B cell (primary cell): ENCODE results near the gene JARID2. TPM values are rescaled to one million over a fixed set of nuclear protein-coding genes. Genes with fewer than 3 reads are reported as not detected.

Experiments
- ATAC-seq: fragments of 200-7000 bp; cut with Tn5 transposase; one replicate; pipeline ENCODE4 v1.10.0; 2021; ENCODE audit warnings: low read depth, mild to moderate bottlenecking, moderate number of reproducible peaks, moderate library complexity
- CTCF ChIA-PET: fragments of 350-600 bp; sonication (Branson Sonifier 250); formaldehyde crosslinking; loops from one replicate; lab custom pipeline; 2021; ENCODE audit warnings: antibody characterized with exemption, inconsistent platforms; lab: Charles Lee
- POLR2A ChIA-PET: fragments of 350-600 bp; sonication (Branson Sonifier 250); formaldehyde crosslinking; loops from one replicate; lab custom pipeline; 2021; ENCODE audit warnings: antibody characterized with exemption; lab: Charles Lee
- DNase-seq: peaks from one replicate; pipeline ENCODE4 v3.0.0; 2013
- H2AFZ ChIP-seq: 2 replicates; pipeline ENCODE4 v1.6.1; 2012; ENCODE audit warnings: mild to moderate bottlenecking, low read depth, low read length; ENCODE audit not compliant: insufficient read depth, poor library complexity, severe bottlenecking
- H3K27ac ChIP-seq, 2 donors: 1 replicate in 1 of 2; 2 replicates in 1 of 2; pipeline ENCODE4 v1.5.1; 2012 to 2013; ENCODE audit warnings: low read length in 2 of 2, mild to moderate bottlenecking in 2 of 2, moderate library complexity in 1 of 2
- H3K27me3 ChIP-seq, 4 experiments: fragments of 200-600 bp in 1 of 4; sonication (generic) in 1 of 4; replicated peaks in 1 of 4; 1 replicate in 2 of 4; 2 replicates in 2 of 4; pipeline versions ENCODE4 v1.6.1 to v1.7.0; 2013 to 2016; ENCODE audit warnings: low read length in 3 of 4, mild to moderate bottlenecking in 2 of 4, mixed read lengths in 1 of 4, moderate library complexity in 1 of 4; ENCODE audit not compliant: insufficient read depth in 4 of 4, control insufficient read depth in 3 of 4; ENCODE audit errors: control extremely low read depth in 1 of 4
- H3K36me3 ChIP-seq, 2 experiments: replicated peaks in 1 of 2; 1 replicate in 1 of 2; 2 replicates in 1 of 2; pipeline versions ENCODE4 v1.6.1 to v1.7.1; 2013; ENCODE audit warnings: low read length in 1 of 2; ENCODE audit not compliant: insufficient read depth in 2 of 2, control insufficient read depth in 1 of 2; ENCODE audit errors: control extremely low read depth in 1 of 2, extremely low read depth in 1 of 2
- H3K4me1 ChIP-seq, 2 donors: fragments of 200-600 bp in 1 of 2; sonication (generic) in 1 of 2; 1 replicate in 1 of 2; 2 replicates in 1 of 2; pipeline versions ENCODE4 v1.5.1 to v1.6.1; 2013 to 2017; ENCODE audit warnings: low read length in 2 of 2; ENCODE audit not compliant: control insufficient read depth in 2 of 2, insufficient read depth in 2 of 2
- H3K4me2 ChIP-seq: replicated peaks from 2 replicates; pipeline ENCODE3; 2012; ENCODE audit warnings: mild to moderate bottlenecking, low read depth, low read length; ENCODE audit not compliant: poor library complexity, severe bottlenecking
- H3K4me3 ChIP-seq, 5 experiments: fragments of 200-600 bp in 1 of 5; sonication (generic) in 1 of 5; 1 replicate in 3 of 5; 2 replicates in 2 of 5; pipeline versions ENCODE4 v1.5.1 to v1.7.0; 2011 to 2016; ENCODE audit warnings: low read length in 4 of 5, mild to moderate bottlenecking in 4 of 5, low read depth in 2 of 5, control low read depth in 1 of 5, moderate library complexity in 1 of 5; ENCODE audit not compliant: insufficient read depth in 1 of 5; ENCODE audit errors: control extremely low read depth in 1 of 5, extremely low read depth in 1 of 5
- H3K79me2 ChIP-seq: fragments of 200-600 bp; sonication (generic); one replicate; pipeline ENCODE4 v1.6.0; 2016; ENCODE audit warnings: low read length; ENCODE audit not compliant: control insufficient read depth, insufficient read depth
- H3K9ac ChIP-seq: fragments of 200-600 bp; sonication (generic); 2 replicates; pipeline ENCODE4 v1.6.1; 2017; ENCODE audit warnings: mild to moderate bottlenecking, low read length, moderate library complexity
- H3K9me3 ChIP-seq, 3 donors: one replicate each; pipeline versions ENCODE4 v1.6.1 to v1.7.1; 2013; ENCODE audit warnings: low read length in 2 of 3; ENCODE audit not compliant: control insufficient read depth in 2 of 3, insufficient read depth in 1 of 3; ENCODE audit errors: control extremely low read depth in 1 of 3
- H4K20me1 ChIP-seq: 2 replicates; pipeline ENCODE4 v1.6.0; 2012; ENCODE audit warnings: mild to moderate bottlenecking, low read length; ENCODE audit not compliant: insufficient read depth, control insufficient read depth, poor library complexity, severe bottlenecking
- H3K27ac Mint-ChIP-seq: one replicate; pipeline ENCODE4 v1.8.0; 2021; ENCODE audit warnings: mixed read lengths
- H3K27me3 Mint-ChIP-seq: one replicate; pipeline ENCODE4 v1.8.0; 2021; ENCODE audit warnings: mixed read lengths
- H3K4me1 Mint-ChIP-seq: one replicate; pipeline ENCODE4 v1.8.0; 2021; ENCODE audit warnings: mixed read lengths
- H3K4me3 Mint-ChIP-seq: one replicate; pipeline ENCODE4 v1.8.0; 2021; ENCODE audit warnings: mixed read lengths
- H3K9me3 Mint-ChIP-seq: one replicate; pipeline ENCODE4 v1.8.0; 2022; ENCODE audit warnings: mixed read lengths; ENCODE audit not compliant: insufficient read depth
- EZH2 ChIP-seq: IDR thresholded peaks from 2 replicates; pipeline ENCODE4 v1.6.1; 2012; ENCODE audit warnings: borderline replicate concordance, low read depth, mild to moderate bottlenecking, moderate library complexity, low read length; ENCODE audit not compliant: insufficient read depth, poor library complexity, severe bottlenecking
- WGBS: methylation state at CpG from one replicate; pipeline ENCODE4 v1.1.5; 2013; ENCODE audit warnings: missing lambda C conversion rate; ENCODE audit not compliant: insufficient coverage; 5-methylcytosine and 5-hydroxymethylcytosine counted together
- intact Hi-C: fragments of 100-400 bp; cut with micrococcal nuclease; formaldehyde crosslinking; loops from one replicate; pipeline ENCODE4 v1.10.0; 2022
- polyA plus RNA-seq: library from polyadenylated mRNA; depleted of rRNA; stranded (reverse); fragments of >200 nt; gene quantifications from 2 replicates; pipeline ENCODE4 v1.2.3, GENCODE V29; 2012
- total RNA-seq, 2 donors: library from RNA; stranded (reverse); fragments of 120-200 nt in 1 of 2; gene quantifications; 1 replicate in 1 of 2; 2 replicates in 1 of 2; pipeline versions ENCODE4 v1.2.3 to v1.2.4, GENCODE V29; 2013 to 2022
- TF ChIP-seq, protein P1 (sequence below): fragments of 200-600 bp; IDR thresholded peaks from one replicate; pipeline ENCODE4 v1.8.0; 2022; ENCODE audit warnings: antibody characterized with exemption, mild to moderate bottlenecking

JARID2 gene
- total and polyA plus RNA-seq, 2 donors (not counting 1 experiment from before 2014, with no cell fraction given): 11.0 to 58.1 TPM

DNA sequence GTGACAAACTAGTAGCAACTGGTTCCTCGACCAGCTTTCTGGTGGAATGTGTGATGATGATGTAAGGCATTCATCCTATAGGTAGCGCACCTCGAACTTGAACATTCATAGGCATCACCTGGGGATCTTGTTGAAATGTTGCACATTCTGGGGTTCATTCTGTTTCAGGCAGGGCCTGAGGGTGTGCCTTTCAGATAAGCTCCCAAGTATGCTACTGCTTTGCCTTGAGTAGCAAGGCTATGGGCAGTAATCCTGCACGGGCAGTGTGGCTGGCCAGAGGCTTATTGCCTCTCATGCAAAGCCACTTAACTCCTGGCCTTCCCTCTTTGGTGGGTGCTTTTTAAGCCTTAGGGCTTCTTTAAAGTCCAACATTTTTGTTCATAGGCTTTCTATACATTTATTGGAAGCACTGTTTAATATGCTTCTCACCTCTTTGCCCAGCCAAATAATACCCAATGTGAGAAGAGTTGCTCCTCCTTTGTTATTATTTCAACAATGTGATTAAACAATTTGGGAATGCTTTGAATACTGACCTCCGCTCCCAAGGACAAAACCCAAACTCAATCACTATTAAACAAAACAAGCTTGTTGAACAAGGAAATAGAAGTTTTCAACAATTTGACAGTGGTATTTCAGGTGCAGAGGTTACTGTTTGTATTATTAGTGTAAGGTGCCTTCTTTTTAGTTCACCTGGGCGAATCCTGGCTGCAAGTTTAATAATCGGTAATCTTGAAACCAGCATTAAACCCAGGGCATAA, 57.5 kb downstream of the JARID2 start:
- no peak overlapping the region for H3K4me2 ChIP-seq
- no peaks in the 10 kb centered on the region for H3K9me3 ChIP-seq
- intact Hi-C loops: loop anchor here (5.0 kb wide), 1 partner anchor 36 kb away; no protein-coding TSS in a partner anchor
- H3K27me3 ChIP-seq: no peaks in the 10 kb centered on the region
- H4K20me1 ChIP-seq: peaks cover 50% of the 10 kb centered on the region
- no peak overlapping the region for H3K4me3 Mint-ChIP-seq
- no peak overlapping the region for H3K4me3 ChIP-seq
- H3K36me3 ChIP-seq: no peaks in the 10 kb centered on the region
- peaks cover 73 to 74% of the 10 kb centered on the region in 2 donors for H3K4me1 ChIP-seq
- no peaks in the 10 kb centered on the region for H3K27me3 Mint-ChIP-seq
- no peak for TF ChIP-seq EZH2
- TF ChIP-seq, protein P1, sequence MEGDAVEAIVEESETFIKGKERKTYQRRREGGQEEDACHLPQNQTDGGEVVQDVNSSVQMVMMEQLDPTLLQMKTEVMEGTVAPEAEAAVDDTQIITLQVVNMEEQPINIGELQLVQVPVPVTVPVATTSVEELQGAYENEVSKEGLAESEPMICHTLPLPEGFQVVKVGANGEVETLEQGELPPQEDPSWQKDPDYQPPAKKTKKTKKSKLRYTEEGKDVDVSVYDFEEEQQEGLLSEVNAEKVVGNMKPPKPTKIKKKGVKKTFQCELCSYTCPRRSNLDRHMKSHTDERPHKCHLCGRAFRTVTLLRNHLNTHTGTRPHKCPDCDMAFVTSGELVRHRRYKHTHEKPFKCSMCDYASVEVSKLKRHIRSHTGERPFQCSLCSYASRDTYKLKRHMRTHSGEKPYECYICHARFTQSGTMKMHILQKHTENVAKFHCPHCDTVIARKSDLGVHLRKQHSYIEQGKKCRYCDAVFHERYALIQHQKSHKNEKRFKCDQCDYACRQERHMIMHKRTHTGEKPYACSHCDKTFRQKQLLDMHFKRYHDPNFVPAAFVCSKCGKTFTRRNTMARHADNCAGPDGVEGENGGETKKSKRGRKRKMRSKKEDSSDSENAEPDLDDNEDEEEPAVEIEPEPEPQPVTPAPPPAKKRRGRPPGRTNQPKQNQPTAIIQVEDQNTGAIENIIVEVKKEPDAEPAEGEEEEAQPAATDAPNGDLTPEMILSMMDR: no peak
- CTCF ChIA-PET: interaction anchor here (0.7 kb wide), 1 partner anchor 9 kb away, joined by 3 read pairs; no protein-coding TSS in a partner anchor
- no peak overlapping the region for H3K9ac ChIP-seq
- no peak overlapping the region for H2AFZ ChIP-seq
- no peak for DNase-seq
- H3K27ac ChIP-seq: no peak overlapping the region
- POLR2A ChIA-PET: interaction anchor here (0.6 kb wide), 1 partner anchor 19 kb away, joined by 9 read pairs; no protein-coding TSS in a partner anchor
- H3K9me3 Mint-ChIP-seq: no peaks in the 10 kb centered on the region
- peaks cover 97% of the 10 kb centered on the region for H3K79me2 ChIP-seq
- no peak for ATAC-seq
- peaks cover 78% of the 10 kb centered on the region for H3K4me1 Mint-ChIP-seq
- no peak overlapping the region for H3K27ac Mint-ChIP-seq
- 90% methylated on average over 6 of the region's 7 CpGs for WGBS

DNA sequence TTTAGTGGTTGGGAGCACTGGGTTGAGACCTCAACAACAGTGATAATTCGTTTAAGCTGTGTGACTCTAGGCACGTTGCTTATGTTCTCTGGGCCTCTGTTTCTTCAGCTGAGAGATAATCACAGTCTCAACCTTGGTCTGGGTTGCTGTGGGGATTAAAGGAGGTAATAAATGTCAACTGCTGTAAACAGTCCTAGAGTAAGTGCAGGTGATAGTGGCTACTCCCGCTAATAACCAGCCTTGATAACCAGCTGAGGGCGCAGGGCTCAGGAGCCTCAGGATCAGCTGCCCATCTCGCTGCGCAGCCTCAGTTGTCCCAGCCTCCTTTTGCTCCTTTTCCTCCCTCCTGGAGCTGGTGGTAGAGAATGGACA, 58.0 kb downstream of the JARID2 start:
- Histone ChIP-seq H3K27me3 (no peaks in the 10 kb centered on the region), H3K4me2 (no peak overlapping the region), H2AFZ (no peak overlapping the region), H3K9me3 (no peaks in the 10 kb centered on the region), H4K20me1 (peaks cover 49% of the 10 kb centered on the region), H3K79me2 (peaks cover 97% of the 10 kb centered on the region), H3K4me1 (peaks cover 73 to 74% of the 10 kb centered on the region in 2 donors), H3K36me3 (no peaks in the 10 kb centered on the region), H3K4me3 (no peak overlapping the region), H3K9ac (no peak overlapping the region), H3K27ac (no peak overlapping the region)
- Mint-ChIP-seq H3K4me1 (peaks cover 80% of the 10 kb centered on the region), H3K9me3 (no peaks in the 10 kb centered on the region), H3K27ac (no peak overlapping the region), H3K27me3 (no peaks in the 10 kb centered on the region), H3K4me3 (no peak overlapping the region)
- DNase-seq (no peak), ATAC-seq (no peak)
- ChIA-PET CTCF (no interaction called here), POLR2A (interaction anchor here (0.6 kb wide), 1 partner anchor 18 kb away, joined by 9 read pairs; no protein-coding TSS in a partner anchor)
- WGBS: 88% methylated on average over 1 of the region's 6 CpGs
- intact Hi-C loops: loop anchor here (5.0 kb wide), 1 partner anchor 37 kb away; no protein-coding TSS in a partner anchor
- TF ChIP-seq, protein P1: no peak
- TF ChIP-seq EZH2: no peak
